Cardiac muscle cell (in vitro differentiated cells and primary cell): ENCODE data around the gene TMCO4. TPM values are rescaled to one million over a fixed set of nuclear protein-coding genes. Genes with fewer than 3 reads are reported as not detected.
"Not testable (repeated sequence)": the region's sequence is repeated elsewhere in the genome, so short reads cannot be mapped to it uniquely, and the experiment has no call there.

Experiments
- DNase-seq, 2 donors: peaks; one replicate each; pipeline versions ENCODE4 v3.0.0 to v3.0.0-alpha.2; 2010 to 2017; ENCODE audit warnings: low read depth in 1 of 2, low spot score in 1 of 2
- H3K27ac ChIP-seq: fragments of 200-600 bp; sonication (generic); 2 replicates; pipeline ENCODE4 v1.5.1; 2016
- H3K27me3 ChIP-seq: fragments of 200-600 bp; sonication (generic); 2 replicates; pipeline ENCODE4 v1.6.0; 2016; ENCODE audit warnings: control low read depth
- H3K36me3 ChIP-seq: fragments of 200-600 bp; sonication (generic); 2 replicates; pipeline ENCODE4 v1.5.1; 2016; ENCODE audit warnings: control low read depth
- H3K4me1 ChIP-seq: fragments of 200-600 bp; sonication (generic); 2 replicates; pipeline ENCODE4 v1.8.1; 2017; ENCODE audit warnings: low read depth, mild to moderate bottlenecking, mixed run types
- H3K4me3 ChIP-seq: fragments of 200-600 bp; sonication (generic); 2 replicates; pipeline ENCODE4 v1.5.1; 2016; ENCODE audit warnings: mild to moderate bottlenecking
- H3K9me3 ChIP-seq: fragments of 200-600 bp; sonication (generic); 2 replicates; pipeline ENCODE4 v1.5.1; 2017; ENCODE audit warnings: low read depth, mild to moderate bottlenecking, control low read depth
- polyA plus RNA-seq: library from polyadenylated mRNA; unstranded; fragments of >200 nt; fragmentation: Nextera tagmentation; extraction: Ambion mirVana; gene quantifications from 2 replicates; pipeline ENCODE4 v1.2.1, GENCODE V29; 2016
- total RNA-seq: library from RNA; depleted of rRNA; stranded (reverse); fragments of >200 nt; gene quantifications from 2 replicates; pipeline ENCODE4 v1.2.3, GENCODE V29; 2016
- TF ChIP-seq, protein P1 (sequence below): IDR thresholded peaks from 2 replicates; pipeline ENCODE4 v1.5.1; 2012; ENCODE audit warnings: low read depth, mild to moderate bottlenecking, low read length

The TMCO4 gene
- total and polyA plus RNA-seq, 2 experiments from 2014 or later: 2.2 to 2.5 TPM

DNA sequence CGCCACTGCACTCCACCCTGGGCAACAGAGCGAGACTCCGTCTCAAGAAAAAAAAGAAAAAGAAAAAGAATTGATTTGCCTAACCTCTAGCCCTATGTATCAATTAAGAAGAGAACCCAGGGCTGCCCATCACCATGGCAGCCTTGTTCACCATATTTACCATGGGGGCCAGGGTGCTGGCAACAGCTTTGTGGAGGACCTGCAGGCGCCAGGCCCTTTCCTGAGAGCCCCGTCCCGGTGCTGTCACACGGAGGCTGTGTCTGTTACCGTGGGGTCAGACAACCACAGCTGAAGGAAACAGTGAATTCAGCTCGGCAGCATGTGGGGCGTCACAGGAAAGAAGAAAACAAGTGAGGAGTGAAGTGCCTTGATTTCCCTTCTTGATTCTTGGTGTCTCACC lies 162.1 kb downstream of the TMCO4 start:
- Histone ChIP-seq H3K4me3 (no peak overlapping the region), H3K9me3 (no peaks in the 10 kb centered on the region), H3K36me3 (no peaks in the 10 kb centered on the region), H3K27me3 (peaks cover 23% of the 10 kb centered on the region), H3K27ac (no peak overlapping the region), H3K4me1 (no peaks in the 10 kb centered on the region)
- TF ChIP-seq, protein P1, sequence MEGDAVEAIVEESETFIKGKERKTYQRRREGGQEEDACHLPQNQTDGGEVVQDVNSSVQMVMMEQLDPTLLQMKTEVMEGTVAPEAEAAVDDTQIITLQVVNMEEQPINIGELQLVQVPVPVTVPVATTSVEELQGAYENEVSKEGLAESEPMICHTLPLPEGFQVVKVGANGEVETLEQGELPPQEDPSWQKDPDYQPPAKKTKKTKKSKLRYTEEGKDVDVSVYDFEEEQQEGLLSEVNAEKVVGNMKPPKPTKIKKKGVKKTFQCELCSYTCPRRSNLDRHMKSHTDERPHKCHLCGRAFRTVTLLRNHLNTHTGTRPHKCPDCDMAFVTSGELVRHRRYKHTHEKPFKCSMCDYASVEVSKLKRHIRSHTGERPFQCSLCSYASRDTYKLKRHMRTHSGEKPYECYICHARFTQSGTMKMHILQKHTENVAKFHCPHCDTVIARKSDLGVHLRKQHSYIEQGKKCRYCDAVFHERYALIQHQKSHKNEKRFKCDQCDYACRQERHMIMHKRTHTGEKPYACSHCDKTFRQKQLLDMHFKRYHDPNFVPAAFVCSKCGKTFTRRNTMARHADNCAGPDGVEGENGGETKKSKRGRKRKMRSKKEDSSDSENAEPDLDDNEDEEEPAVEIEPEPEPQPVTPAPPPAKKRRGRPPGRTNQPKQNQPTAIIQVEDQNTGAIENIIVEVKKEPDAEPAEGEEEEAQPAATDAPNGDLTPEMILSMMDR: no peak
- no peak for DNase-seq

DNA sequence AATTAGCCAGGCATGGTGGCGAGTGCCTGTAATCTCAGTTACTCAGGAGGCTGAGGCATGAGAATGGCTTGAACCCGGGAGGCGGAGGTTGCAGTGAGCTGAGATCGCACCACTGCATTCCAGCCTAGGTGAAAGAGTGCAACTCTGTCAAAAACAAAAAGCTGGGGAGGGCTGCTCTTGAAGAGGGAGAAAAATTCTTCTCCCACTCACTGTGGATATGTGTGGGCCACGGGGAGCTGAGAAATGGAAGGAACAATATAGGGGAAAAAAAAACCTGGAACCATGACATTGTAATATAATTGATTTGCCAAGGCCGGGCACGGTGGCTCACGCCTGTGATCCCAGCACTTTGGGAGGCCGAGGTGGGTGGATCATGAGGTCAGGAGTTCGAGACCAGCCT lies 163.0 kb downstream of the TMCO4 start:
- not testable (repeated sequence) for H3K4me1 ChIP-seq, DNase-seq, H3K36me3 ChIP-seq, H3K4me3 ChIP-seq, H3K27ac ChIP-seq, H3K9me3 ChIP-seq
- peaks cover 15% of the 10 kb centered on the region for H3K27me3 ChIP-seq

DNA sequence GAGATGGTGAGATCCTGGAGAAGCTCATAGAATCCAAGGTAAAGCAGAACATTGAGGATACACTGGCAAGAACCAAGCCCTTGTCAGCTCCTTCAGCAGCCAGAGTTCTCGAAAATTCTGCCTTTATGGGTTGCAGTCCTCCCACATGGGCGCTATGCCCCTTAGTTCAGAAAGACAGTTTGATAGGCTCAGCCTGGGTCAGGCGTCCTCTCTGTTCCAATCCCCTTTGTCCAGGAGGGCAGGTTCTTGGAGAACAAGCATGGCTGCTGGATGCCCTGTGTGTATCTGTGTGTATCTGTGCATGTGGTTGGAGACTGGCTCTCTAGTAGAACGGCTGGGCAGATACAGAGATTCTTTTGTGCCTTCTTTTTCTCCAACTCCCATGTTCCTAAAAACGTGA lies 163.7 kb downstream of the TMCO4 start:
- no peak for DNase-seq

DNA sequence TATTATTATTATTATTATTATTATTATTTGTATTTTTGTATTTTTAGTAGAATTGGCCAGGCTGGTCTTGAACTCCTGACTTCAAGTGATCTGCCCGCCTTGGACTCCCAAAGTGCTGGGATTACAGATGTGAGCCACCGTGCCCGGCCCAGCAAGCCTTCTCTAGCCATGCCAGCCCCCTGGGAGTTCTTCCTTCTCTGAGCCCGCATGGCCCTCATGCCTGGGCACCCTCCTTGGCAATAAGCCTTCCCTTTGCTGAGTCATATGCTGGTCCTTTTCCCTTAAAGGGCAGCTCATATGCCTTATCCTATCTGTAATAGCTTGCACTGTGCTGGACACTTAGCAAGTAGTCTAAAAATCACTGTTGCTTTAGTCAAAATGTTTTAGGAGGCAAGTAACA lies 164.1 kb downstream of the TMCO4 start:
- TF ChIP-seq, protein P1: no peak
- H3K27ac ChIP-seq: no peak overlapping the region
- DNase-seq: no peak

More for the DNA sequence above, 163.7 kb downstream of the TMCO4 start:
- H3K9me3 ChIP-seq: no peaks in the 10 kb centered on the region
- peaks cover 10% of the 10 kb centered on the region for H3K27me3 ChIP-seq
- H3K27ac ChIP-seq: no peak overlapping the region
- TF ChIP-seq, protein P1: no peak
- H3K4me1 ChIP-seq: no peaks in the 10 kb centered on the region
- no peaks in the 10 kb centered on the region for H3K36me3 ChIP-seq
- H3K4me3 ChIP-seq: no peak overlapping the region

DNA sequence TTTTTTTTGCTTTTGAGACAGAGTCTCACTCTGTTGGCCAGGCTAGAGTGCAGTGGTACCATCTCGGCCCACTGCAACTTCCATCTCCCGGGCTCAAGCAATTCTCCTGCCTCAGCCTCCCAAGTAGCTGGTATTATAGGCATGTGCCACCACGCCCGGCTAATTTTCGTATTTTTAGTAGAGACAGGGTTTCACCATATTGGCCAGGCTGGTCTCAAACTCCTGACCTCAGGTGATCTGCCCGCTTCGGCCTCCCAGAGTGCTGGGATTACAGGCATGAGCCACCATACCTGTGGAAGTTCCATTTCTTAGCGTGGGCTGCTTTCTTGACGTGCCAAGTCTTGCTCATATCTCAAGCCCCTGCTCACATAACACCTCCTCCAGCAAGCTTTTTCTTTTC lies 164.7 kb downstream of the TMCO4 start:
- not testable (repeated sequence) for H3K27me3 ChIP-seq, H3K9me3 ChIP-seq, H3K4me3 ChIP-seq, H3K27ac ChIP-seq, H3K36me3 ChIP-seq, DNase-seq, H3K4me1 ChIP-seq

More for the DNA sequence above, 164.1 kb downstream of the TMCO4 start:
- Histone ChIP-seq H3K4me1 (no peaks in the 10 kb centered on the region), H3K4me3 (no peak overlapping the region), H3K9me3 (no peaks in the 10 kb centered on the region), H3K27me3 (peaks cover 5% of the 10 kb centered on the region), H3K36me3 (no peaks in the 10 kb centered on the region)

DNA sequence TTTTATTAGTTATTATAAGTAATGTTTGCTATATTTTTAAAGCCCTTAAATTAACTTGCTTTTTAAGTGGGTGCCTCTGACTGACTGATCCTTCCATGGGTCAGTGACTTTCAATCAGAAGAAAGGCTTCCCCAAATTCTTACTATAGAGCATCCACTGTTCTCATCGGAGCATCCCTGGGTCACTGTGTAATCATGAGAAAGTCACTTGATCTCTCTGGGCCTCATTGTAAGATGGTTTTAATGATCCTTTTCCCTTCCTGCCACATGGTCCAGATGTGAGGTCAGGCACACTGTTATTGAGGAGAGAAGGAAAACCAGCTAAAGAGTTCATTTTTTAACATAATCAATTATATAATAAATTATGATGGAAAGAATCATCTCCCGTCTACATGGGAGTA lies 166.6 kb downstream of the TMCO4 start:
- Histone ChIP-seq H3K27me3 (no peaks in the 10 kb centered on the region), H3K4me3 (no peak overlapping the region), H3K27ac (no peak overlapping the region), H3K36me3 (no peaks in the 10 kb centered on the region), H3K4me1 (no peaks in the 10 kb centered on the region), H3K9me3 (no peaks in the 10 kb centered on the region)
- DNase-seq: no peak
- TF ChIP-seq, protein P1: no peak

Other genes with a start within 250 kb of the TMCO4 start
- 1.4 and 3.3 TPM in 2 replicates for gene NBL1, start 155.6 kb downstream of the TMCO4 start, total RNA-seq
- gene NBL1, start 155.6 kb downstream of the TMCO4 start, polyA plus RNA-seq: 1.9 and 3.3 TPM in 2 replicates
- not detected in 2 replicates for gene HTR6, start 135.0 kb downstream of the TMCO4 start, total RNA-seq
- gene HTR6, start 135.0 kb downstream of the TMCO4 start, polyA plus RNA-seq: not detected in 2 replicates
- gene RNF186, start 15.4 kb upstream of the TMCO4 start, total RNA-seq: not detected in 2 replicates
- gene RNF186, start 15.4 kb upstream of the TMCO4 start, polyA plus RNA-seq: not detected in 2 replicates
- 3.5 and 5.6 TPM in 2 replicates for gene OTUD3, start 82.5 kb upstream of the TMCO4 start, total RNA-seq
- 1.3 and 1.9 TPM in 2 replicates for gene OTUD3, start 82.5 kb upstream of the TMCO4 start, polyA plus RNA-seq
- gene PLA2G2E, start 123.7 kb upstream of the TMCO4 start, total RNA-seq: not detected in 2 replicates
- gene PLA2G2E, start 123.7 kb upstream of the TMCO4 start, polyA plus RNA-seq: not detected in 2 replicates
- gene PLA2G2A, start 179.7 kb upstream of the TMCO4 start, total RNA-seq: not detected in 2 replicates
- gene PLA2G2A, start 179.7 kb upstream of the TMCO4 start, polyA plus RNA-seq: 1.5 TPM in 1 of 2 replicates, not detected in the other